Thyroid gland (tissue), 4 donors: ENCODE results near the gene NUP98.

Source experiments
- CTCF ChIP-seq, 6 experiments: fragments of 200-600 bp in 3 of 6; fragments of 450-650 bp in 3 of 6; sonication (generic) in 3 of 6; IDR thresholded peaks; one replicate each; pipeline ENCODE4 v1.5.1; 2016 to 2019; ENCODE audit warnings: antibody characterized with exemption in 6 of 6, mild to moderate bottlenecking in 2 of 6, inconsistent platforms in 1 of 6, moderate library complexity in 1 of 6
- POLR2A ChIP-seq, 2 donors: fragments of 450-650 bp; IDR thresholded peaks; one replicate each; pipeline ENCODE4 v1.6.1; 2017; ENCODE audit warnings: antibody characterized with exemption in 2 of 2, mild to moderate bottlenecking in 2 of 2, moderate library complexity in 1 of 2

- TF ChIP-seq POLR2A (IDR thresholded peaks at IDR 0.05): no peak
- no peak for TF ChIP-seq CTCF (IDR thresholded peaks at IDR 0.05)
These were observed 28.3 kb upstream of the NUP98 start for GRCh38 chr11:3825473-3826154.
